H1 (cell line): ENCODE data around the gene AMOT. TPM values are rescaled to one million over a fixed set of nuclear protein-coding genes. Genes with fewer than 3 reads are reported as not detected.

Experiments used
- CHD7 ChIP-seq: fragments of 300-600 bp; sonication (generic); IDR thresholded peaks from 2 replicates; pipeline ENCODE4 v1.7.1; 2012; ENCODE audit warnings: low read length, moderate library complexity, mild to moderate bottlenecking, inconsistent platforms; ENCODE audit not compliant: insufficient replicate concordance
- EP300 ChIP-seq, 2 experiments: IDR thresholded peaks; 1 replicate in 1 of 2; 2 replicates in 1 of 2; pipeline ENCODE4 v1.6.1; 2011 to 2012; ENCODE audit warnings: low read depth in 2 of 2, low read length in 2 of 2, mild to moderate bottlenecking in 2 of 2, borderline replicate concordance in 1 of 2, inconsistent platforms in 1 of 2, moderate library complexity in 1 of 2
- HDAC2 ChIP-seq, 2 experiments: fragments of 300-600 bp in 1 of 2; sonication (generic) in 1 of 2; IDR thresholded peaks; 2 replicates each; pipeline ENCODE4 v1.6.1; 2011 to 2012; ENCODE audit warnings: low read depth in 2 of 2, low read length in 2 of 2, mild to moderate bottlenecking in 2 of 2, moderate library complexity in 2 of 2, borderline replicate concordance in 1 of 2, inconsistent platforms in 1 of 2
- PHF8 ChIP-seq: fragments of 200-600 bp; sonication (generic); conservative IDR thresholded peaks from 2 replicates; pipeline ENCODE4 v1.7.1; 2012; ENCODE audit warnings: low read depth, mild to moderate bottlenecking, inconsistent platforms, low read length, moderate library complexity
- SIRT6 ChIP-seq: IDR thresholded peaks from one replicate; pipeline ENCODE4 v1.7.1; 2012; ENCODE audit warnings: low read length, inconsistent platforms
- TCF12 ChIP-seq: IDR thresholded peaks from 2 replicates; pipeline ENCODE4 v1.6.1; 2011; ENCODE audit warnings: low read depth, mild to moderate bottlenecking, low read length
- YY1 ChIP-seq: IDR thresholded peaks from 2 replicates; pipeline ENCODE4 v1.6.1; 2011; ENCODE audit warnings: low read depth, mild to moderate bottlenecking, low read length
- polyA plus RNA-seq, 7 experiments: library from polyadenylated mRNA; depleted of rRNA in 3 of 7; stranded (reverse) in 5 of 7; unstranded in 2 of 7; fragments of >200 nt in 5 of 7; fragments of 200-250 nt in 2 of 7; gene quantifications; 1 replicate in 5 of 7; 2 replicates in 1 of 7; 4 replicates in 1 of 7; pipeline versions ENCODE4 v1.2.1 to v1.2.3, GENCODE V29; 2011 to 2013; ENCODE audit warnings: missing spikeins in 2 of 7, mixed read lengths in 2 of 7
- total RNA-seq: library from RNA; stranded (reverse); fragmentation: NEBNext Ultra II Directional; extraction: Animal tissue kit (Norgen Biotek cat#: 25700); gene quantifications from 2 replicates; pipeline ENCODE4 v1.2.1, GENCODE V29; 2021

The AMOT gene
- total and polyA plus RNA-seq, 2 of the 8 experiments (the other 6 are each of a cell fraction or from before 2014, with no cell fraction given), result 2.3 to 7.1 TPM

- TF ChIP-seq PHF8, result no peak
- TF ChIP-seq EP300 (IDR thresholded peaks at IDR 0.05; ENCODE audit: borderline replicate concordance in 1 of 2, low read depth in 2 of 2, low read length in 2 of 2), result no peak
- TF ChIP-seq CHD7, result no peak
- no peak for TF ChIP-seq SIRT6
- no peak for TF ChIP-seq YY1
- TF ChIP-seq HDAC2 (IDR thresholded peaks at IDR 0.05; ENCODE audit: borderline replicate concordance in 1 of 2, low read depth in 2 of 2, low read length in 2 of 2), result no peak
- TF ChIP-seq TCF12, result no peak
Observed at GRCh38 chrX:112784692-112785091, 55.9 kb downstream of the AMOT start (continued).
